GM21723 (cell line): ENCODE measurements around the gene SUB1.

Experiments used
- ATAC-seq: cut with Tn5 transposase; IDR thresholded peaks from one replicate; pipeline ENCODE4 v1.9.1; 2021; ENCODE audit warnings: mild to moderate bottlenecking, moderate library complexity; ENCODE audit not compliant: unreplicated experiment

Gene SUB1

DNA sequence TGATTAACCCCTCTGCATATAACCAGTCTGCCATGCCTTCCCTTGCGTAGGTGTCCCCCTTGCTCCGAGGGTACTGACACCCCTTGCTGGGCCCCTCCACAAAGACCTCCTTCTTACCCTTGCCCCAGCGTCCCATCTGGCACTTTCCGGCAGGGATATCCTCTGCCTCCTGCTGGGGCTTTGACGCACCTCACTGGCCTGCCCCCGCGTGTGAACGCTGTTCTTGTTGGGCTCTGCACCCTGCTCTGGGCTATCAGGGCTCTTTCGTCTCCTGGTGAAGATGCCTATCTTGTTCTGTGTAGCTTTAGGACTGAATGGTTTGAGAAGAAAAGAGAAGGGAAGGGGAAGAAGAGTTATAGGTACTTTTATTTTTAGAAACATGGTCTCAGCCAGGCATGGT is 53.0 kb downstream of the SUB1 start:
- ATAC-seq: no peak

DNA sequence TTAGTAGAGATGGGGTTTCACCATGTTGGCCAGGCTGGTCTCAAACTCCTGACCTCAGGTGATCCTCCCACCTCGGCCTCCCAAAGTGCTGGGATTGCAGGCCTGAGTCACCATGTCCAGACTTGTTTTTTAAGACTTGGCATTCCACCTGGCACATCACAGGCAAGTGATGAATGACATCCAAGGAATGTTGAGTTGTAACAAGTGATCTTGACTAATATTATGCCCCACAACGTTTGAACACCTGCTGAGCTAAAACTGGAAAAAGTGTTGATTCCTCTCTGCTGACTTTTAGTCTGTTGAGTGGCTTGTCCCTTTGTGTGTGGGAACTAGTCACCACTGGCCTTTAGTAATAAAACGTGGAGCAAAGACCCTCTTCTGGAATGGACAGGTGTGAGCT is 54.6 kb downstream of the SUB1 start:
- ATAC-seq: no peak

DNA sequence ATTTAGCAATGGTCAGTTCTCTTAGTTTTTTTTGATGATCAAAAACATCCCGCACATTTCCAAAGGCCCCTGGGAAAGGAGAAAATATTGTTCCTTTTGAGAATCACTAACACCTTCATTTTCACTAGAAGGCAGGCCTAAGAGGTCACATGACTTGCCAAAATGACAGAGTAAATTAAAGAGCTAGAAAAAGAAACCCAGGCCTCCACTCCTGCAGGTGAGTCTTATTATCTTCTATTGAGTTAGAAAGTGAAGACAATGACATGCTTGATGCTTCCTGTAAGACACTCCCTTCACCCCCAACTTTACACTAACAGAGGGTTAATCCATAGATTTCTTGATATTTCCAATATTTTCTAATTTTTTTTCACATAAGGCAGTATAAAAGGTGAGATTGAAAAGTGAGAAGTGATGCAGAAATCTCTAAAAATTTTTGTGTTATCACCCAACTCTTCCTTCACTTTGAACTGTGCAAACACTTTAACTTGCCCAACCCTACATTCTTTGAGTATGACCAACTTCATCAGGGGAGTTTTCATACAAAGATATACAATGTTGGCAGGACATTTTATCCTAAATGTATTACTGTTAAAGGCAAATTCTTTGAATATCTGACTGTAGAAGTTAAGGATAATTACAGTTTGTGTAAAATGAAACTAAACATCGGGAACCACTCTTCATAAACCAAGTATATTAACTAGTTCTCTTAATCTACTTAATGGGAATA is 57.1 kb downstream of the SUB1 start:
- no peak for ATAC-seq

DNA sequence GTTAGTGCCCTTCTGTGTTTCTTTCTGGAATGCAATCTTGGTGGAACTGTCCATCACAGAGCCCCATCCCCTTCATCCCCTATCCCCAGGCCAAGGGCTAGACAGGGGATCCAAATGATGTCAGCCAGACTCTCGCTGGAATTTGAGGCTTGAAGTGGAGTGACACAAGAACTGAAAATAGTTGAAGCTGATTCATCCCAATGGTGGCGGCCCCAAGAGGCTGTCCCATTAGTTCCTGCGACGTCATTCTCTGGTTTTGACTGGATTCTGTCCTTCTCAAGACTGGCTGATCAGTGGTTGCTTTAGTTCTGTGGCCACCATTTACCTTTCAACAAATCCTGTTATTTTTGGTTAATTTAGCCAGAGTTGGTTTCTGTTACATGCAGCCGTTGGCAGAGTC is 59.9 kb downstream of the SUB1 start:
- ATAC-seq: no peak

DNA sequence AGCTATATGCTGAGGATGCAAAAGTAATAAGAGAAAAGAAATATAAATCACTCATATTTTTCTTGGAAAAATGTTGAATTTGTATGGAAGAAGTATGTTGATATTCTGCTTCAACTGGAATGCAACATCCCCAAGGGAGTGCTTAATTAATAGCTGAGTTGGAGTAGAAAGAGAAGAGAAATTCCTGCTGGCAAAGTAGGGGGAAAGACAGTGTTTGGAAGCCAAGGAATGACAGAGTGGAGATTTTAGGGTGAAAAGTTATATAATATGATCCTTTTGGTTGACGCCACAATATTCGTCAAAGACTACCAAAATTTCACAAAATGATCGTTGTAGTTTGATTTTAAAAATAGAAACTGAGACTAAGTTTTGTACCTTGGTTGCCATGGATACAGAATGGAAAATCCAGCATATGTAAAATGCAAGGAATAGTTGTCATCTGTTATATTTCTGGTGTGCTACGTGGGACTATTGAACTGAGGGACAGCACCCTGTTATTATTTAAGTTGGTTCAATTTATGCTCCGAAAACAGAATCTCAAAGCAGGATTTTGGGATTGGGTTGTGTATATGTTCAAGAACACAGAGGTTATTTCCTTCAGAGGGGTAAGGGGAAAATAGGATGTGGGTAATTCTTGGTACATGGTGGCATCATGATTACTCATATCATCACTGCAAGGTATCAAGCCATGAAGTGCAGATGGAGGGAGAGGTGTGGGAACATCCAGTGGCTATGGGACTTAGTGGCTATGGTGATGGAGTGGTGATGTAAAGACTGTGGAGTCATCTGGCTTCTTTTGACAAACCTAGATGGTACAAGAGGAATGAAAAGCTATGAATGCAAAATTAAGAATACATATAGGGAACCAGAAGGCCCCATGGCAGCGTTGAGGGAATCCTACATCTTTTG is 61.0 kb downstream of the SUB1 start:
- no peak for ATAC-seq

DNA sequence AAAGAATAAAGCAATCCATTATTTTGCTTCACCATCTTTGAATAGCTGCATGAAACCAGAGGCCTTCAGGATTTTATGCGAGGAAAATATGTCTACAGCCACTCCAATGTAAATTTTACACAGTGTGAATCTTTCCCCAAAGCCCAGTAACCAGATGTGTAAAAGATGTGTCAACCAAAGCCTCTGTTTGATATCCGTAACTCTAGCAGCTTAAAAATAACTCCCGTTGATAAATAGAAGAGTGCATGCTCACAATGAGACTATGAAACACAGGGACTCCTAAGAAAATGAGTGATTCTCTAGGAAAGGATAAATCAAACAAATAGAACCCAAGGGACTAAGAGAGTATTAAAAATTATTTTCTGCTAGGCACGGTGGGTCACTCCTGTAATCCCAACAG is 65.7 kb downstream of the SUB1 start:
- no peak for ATAC-seq

DNA sequence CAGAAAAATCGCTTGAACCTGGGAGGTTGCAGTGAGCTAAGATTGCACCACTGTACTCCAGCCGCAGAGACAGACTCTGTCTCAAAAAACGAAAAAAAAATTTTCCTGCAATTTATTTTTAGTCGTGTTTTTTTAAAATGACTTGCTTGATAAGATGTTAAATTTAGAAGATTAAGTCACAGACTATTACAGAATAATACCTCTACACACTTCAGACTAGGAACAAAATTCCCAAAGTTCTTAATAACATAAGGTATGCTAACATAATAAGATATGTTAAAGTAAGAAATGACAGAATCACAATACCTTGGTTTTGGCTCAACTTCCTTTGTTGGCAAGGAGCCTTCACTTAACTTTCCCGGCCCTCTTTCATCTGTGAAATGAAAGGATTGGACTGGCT is 66.3 kb downstream of the SUB1 start:
- ATAC-seq: no peak
